HepG2 (cell line): Measurements from ENCODE around the gene STK11. TPM values are rescaled to one million over a fixed set of nuclear protein-coding genes. Genes with fewer than 3 reads are reported as not detected.

Source experiments
- BCL6 ChIP-seq: IDR thresholded peaks from 2 replicates; pipeline ENCODE4 v1.6.1; 2016; ENCODE audit warnings: missing genetic modification reagents, missing compliant biosample characterization
- DMTF1 ChIP-seq: sonication (generic); formaldehyde crosslinking; IDR thresholded peaks from 2 replicates; pipeline ENCODE4 v1.4.0; 2020; ENCODE audit warnings: mild to moderate bottlenecking, missing genetic modification reagents
- EED ChIP-seq: sonication (generic); formaldehyde crosslinking; IDR thresholded peaks from 2 replicates; pipeline ENCODE4 v1.5.0; 2020; ENCODE audit warnings: mild to moderate bottlenecking, missing genetic modification reagents
- ETV5 ChIP-seq: IDR thresholded peaks from 2 replicates; pipeline ENCODE4 v1.6.1; 2018; ENCODE audit warnings: missing biosample characterization, missing genetic modification reagents, inconsistent platforms, borderline replicate concordance
- FOSL2 ChIP-seq: sonication (generic); formaldehyde crosslinking; IDR thresholded peaks from 2 replicates; pipeline ENCODE4 v1.4.0; 2020; ENCODE audit warnings: missing genetic modification reagents
- STAT5B ChIP-seq: sonication (generic); formaldehyde crosslinking; IDR thresholded peaks from 2 replicates; pipeline ENCODE4 v1.4.0; 2020; ENCODE audit warnings: missing genetic modification reagents
- YEATS2 ChIP-seq: sonication (generic); formaldehyde crosslinking; IDR thresholded peaks from 2 replicates; pipeline ENCODE4 v1.4.0; 2020; ENCODE audit warnings: missing genetic modification reagents, borderline replicate concordance
- polyA plus RNA-seq, 8 experiments: library from polyadenylated mRNA; depleted of rRNA in 3 of 8; stranded (reverse) in 7 of 8; unstranded in 1 of 8; fragments of >200 nt; fragmentation: Illumina TruSeq in 4 of 8; extraction: Trizol in 4 of 8; gene quantifications; 2 replicates each; pipeline versions ENCODE4 v1.2.1 to v1.2.3, GENCODE V29; 2011 to 2016; ENCODE audit warnings: low read depth in 4 of 8, missing spikeins in 1 of 8, mixed read lengths in 1 of 8; ENCODE audit not compliant: insufficient read depth in 1 of 8
- total RNA-seq, 5 experiments: library from RNA; depleted of rRNA; stranded (reverse); fragments of >200 nt; fragmentation: Illumina TruSeq; extraction: Trizol; gene quantifications; 2 replicates each; pipeline ENCODE4 v1.2.3, GENCODE V29; 2016; ENCODE audit warnings: low read depth in 1 of 5
- TF ChIP-seq, protein P1 (sequence below): sonication (generic); formaldehyde crosslinking; IDR thresholded peaks from 2 replicates; pipeline ENCODE4 v1.4.0; 2020; ENCODE audit warnings: missing genetic modification reagents
- TF ChIP-seq, protein P2 (sequence below): sonication (generic); formaldehyde crosslinking; IDR thresholded peaks from 2 replicates; pipeline ENCODE4 v1.8.1; 2023; ENCODE audit warnings: mild to moderate bottlenecking, missing genetic modification reagents

The STK11 gene
- total and polyA plus RNA-seq, 2 of the 13 experiments (the other 11 are each of a cell fraction or from before 2014, with no cell fraction given), result 27.5 to 43.6 TPM

DNA sequence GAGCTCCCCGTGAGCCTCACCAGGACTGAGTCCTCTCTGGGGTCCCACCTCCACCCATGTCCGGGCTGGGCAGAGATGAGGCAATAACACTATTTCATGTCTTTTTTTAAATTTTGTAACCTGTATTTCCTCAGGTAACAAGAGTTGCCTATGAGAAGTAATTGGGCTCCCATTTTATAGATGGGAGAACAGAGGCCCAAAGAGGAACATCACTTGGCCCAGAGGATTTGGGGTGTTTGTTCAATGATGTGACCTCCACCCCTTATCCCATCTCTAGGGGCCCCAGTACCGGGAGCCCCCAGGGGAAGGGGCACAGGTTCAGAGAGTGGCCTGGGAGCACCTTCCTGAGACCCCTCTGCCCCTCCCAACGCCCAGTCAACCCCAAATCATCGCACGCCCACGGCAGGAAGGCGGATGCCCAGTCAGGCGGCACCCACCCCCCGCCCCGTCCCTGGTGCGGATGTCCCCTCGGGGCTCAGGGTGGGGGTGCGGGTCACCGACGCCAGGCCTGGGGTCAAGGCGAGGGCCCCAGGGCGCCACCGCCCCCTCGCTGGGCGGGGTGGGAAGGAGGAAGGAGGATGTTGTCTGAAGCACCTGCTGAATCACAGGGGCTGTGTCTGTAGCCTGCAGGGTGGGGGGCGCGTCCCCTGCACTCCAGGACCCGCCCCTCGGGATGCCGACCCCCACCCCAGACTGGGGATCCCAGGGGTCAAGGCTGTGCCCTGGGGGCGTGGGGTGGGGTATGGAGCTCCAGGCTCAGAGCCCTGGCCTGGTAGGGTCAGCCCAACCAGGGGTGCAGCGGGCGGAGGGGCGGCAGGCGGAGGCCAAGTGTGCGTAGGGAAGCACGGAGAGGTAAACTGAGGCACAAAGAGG lies 54.5 kb downstream of the STK11 start (continued):
- TF ChIP-seq, protein P1, sequence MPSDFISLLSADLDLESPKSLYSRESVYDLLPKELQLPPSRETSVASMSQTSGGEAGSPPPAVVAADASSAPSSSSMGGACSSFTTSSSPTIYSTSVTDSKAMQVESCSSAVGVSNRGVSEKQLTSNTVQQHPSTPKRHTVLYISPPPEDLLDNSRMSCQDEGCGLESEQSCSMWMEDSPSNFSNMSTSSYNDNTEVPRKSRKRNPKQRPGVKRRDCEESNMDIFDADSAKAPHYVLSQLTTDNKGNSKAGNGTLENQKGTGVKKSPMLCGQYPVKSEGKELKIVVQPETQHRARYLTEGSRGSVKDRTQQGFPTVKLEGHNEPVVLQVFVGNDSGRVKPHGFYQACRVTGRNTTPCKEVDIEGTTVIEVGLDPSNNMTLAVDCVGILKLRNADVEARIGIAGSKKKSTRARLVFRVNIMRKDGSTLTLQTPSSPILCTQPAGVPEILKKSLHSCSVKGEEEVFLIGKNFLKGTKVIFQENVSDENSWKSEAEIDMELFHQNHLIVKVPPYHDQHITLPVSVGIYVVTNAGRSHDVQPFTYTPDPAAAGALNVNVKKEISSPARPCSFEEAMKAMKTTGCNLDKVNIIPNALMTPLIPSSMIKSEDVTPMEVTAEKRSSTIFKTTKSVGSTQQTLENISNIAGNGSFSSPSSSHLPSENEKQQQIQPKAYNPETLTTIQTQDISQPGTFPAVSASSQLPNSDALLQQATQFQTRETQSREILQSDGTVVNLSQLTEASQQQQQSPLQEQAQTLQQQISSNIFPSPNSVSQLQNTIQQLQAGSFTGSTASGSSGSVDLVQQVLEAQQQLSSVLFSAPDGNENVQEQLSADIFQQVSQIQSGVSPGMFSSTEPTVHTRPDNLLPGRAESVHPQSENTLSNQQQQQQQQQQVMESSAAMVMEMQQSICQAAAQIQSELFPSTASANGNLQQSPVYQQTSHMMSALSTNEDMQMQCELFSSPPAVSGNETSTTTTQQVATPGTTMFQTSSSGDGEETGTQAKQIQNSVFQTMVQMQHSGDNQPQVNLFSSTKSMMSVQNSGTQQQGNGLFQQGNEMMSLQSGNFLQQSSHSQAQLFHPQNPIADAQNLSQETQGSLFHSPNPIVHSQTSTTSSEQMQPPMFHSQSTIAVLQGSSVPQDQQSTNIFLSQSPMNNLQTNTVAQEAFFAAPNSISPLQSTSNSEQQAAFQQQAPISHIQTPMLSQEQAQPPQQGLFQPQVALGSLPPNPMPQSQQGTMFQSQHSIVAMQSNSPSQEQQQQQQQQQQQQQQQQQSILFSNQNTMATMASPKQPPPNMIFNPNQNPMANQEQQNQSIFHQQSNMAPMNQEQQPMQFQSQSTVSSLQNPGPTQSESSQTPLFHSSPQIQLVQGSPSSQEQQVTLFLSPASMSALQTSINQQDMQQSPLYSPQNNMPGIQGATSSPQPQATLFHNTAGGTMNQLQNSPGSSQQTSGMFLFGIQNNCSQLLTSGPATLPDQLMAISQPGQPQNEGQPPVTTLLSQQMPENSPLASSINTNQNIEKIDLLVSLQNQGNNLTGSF (CRISPR knock-in tag), result no peak; the same call in 1 of the 2 replicates
- TF ChIP-seq, protein P2, sequence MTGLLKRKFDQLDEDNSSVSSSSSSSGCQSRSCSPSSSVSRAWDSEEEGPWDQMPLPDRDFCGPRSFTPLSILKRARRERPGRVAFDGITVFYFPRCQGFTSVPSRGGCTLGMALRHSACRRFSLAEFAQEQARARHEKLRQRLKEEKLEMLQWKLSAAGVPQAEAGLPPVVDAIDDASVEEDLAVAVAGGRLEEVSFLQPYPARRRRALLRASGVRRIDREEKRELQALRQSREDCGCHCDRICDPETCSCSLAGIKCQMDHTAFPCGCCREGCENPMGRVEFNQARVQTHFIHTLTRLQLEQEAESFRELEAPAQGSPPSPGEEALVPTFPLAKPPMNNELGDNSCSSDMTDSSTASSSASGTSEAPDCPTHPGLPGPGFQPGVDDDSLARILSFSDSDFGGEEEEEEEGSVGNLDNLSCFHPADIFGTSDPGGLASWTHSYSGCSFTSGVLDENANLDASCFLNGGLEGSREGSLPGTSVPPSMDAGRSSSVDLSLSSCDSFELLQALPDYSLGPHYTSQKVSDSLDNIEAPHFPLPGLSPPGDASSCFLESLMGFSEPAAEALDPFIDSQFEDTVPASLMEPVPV (CRISPR knock-in tag), result 0 out of 2 replicates have a peak, but pooled peaks have one; percentile 13
- TF ChIP-seq EED (CRISPR knock-in tag) (0 out of 2 replicates have a peak, but pooled peaks have one; percentile 6), DMTF1 (CRISPR knock-in tag) (no peak), ETV5 (CRISPR knock-in tag) (peak; percentile 59), STAT5B (no peak), BCL6 (CRISPR knock-in tag) (peak; percentile 54; the same call in 1 of the 2 replicates), FOSL2 (CRISPR knock-in tag) (peak; percentile 43; the same call in 1 of the 2 replicates), YEATS2 (CRISPR knock-in tag) (no peak)
